ENCODE data around the gene CTSZ. TPM values are rescaled to one million over a fixed set of nuclear protein-coding genes. Genes with fewer than 3 reads are reported as not detected.

The CTSZ gene
- total and polyA plus RNA-seq, 3 donors from 2014 or later = 49.4 to 120 (median 77.4) TPM

DNA sequence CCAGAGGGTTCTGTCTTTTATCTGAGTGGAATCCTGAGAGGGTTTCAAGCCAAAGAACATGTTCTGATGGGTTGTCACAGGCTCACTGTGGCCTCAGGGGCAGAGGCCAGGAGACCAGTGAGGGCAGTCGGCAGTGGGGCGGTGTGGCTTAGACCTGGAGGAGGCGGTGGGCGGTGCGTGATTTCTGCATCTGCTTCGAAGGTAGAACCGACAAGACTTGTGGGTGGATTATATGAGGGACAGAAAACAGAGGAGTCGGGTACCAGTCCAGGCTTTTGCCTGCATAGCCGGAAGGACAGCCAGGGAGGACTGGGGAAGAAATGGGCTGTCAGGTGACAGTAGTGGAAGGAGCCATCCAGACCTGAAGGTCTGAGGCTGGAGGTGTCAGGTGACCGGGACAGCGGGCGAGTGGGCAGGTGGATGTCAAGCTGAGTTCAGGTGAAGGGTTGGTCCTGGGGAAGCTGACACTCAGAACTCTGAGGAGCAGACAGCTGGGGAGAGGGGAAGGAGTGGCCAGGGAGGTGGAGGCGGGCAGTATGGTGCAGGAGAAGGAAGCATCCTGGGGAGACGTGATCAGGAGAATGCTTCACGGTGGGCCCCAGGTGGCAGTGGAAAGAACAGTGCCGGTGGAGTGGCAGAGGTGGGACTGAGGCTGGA is 3.1 kb downstream of the CTSZ start:
- no peaks in the 10 kb centered on the region for H3K27me3 ChIP-seq
- H3K27ac ChIP-seq = no peak overlapping the region
- no peaks in the 10 kb centered on the region for H3K36me3 ChIP-seq (ENCODE audit: low read depth, missing control alignments)
- H3K4me3 ChIP-seq = no peak overlapping the region
- TF ChIP-seq CTCF (IDR thresholded peaks at IDR 0.05) (no peak), POLR2A (IDR thresholded peaks at IDR 0.05) (no peak)
- intact Hi-C loops (cut with DNase I; ENCODE audit: low total_unique reads) = no loop called here
- DNase-seq = no peak
- H3K4me1 ChIP-seq = peaks cover 9% of the 10 kb centered on the region
- 85 to 88% methylated on average over 16 of the region's 16 CpGs for WGBS, 2 donors
- H3K9me3 ChIP-seq = no peaks in the 10 kb centered on the region

DNA sequence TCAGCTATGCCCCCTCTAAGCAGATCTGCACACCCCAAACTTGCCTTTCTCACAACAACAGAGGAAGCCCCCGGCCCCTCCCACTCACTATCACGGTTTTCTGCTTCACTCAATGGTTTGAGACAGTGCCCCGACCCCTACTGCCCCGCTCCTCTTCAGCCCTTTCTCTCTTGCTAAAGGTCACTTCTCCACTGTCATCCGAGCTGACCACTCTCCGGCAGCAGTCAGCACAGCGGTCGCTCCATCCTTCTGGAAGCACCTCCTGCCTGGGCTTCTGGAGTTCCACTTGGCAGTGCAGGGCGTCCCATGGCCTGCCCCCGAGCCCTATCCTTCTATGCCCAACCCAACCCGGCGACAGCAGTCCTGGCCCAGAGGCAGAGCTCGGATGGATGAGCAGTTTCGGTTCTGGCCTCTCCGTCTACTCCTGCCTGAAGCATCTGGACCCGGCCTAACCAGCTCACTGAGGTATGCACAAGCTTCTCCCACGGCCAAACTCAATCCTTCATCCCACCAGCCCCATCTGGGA is 4.1 kb downstream of the CTSZ start:
- H3K4me1 ChIP-seq = peaks cover 9% of the 10 kb centered on the region
- intact Hi-C loops (cut with DNase I; ENCODE audit: low total_unique reads) = no loop called here
- TF ChIP-seq POLR2A (IDR thresholded peaks at IDR 0.05) (no peak), CTCF (IDR thresholded peaks at IDR 0.05) (no peak)
- no peaks in the 10 kb centered on the region for H3K27me3 ChIP-seq
- no peaks in the 10 kb centered on the region for H3K36me3 ChIP-seq (ENCODE audit: low read depth, missing control alignments)
- no peaks in the 10 kb centered on the region for H3K9me3 ChIP-seq
- 85 to 90% methylated on average over 17 of the region's 17 CpGs for WGBS, 2 donors
- H3K4me3 ChIP-seq = no peak overlapping the region
- H3K27ac ChIP-seq = no peak overlapping the region
- DNase-seq = no peak

DNA sequence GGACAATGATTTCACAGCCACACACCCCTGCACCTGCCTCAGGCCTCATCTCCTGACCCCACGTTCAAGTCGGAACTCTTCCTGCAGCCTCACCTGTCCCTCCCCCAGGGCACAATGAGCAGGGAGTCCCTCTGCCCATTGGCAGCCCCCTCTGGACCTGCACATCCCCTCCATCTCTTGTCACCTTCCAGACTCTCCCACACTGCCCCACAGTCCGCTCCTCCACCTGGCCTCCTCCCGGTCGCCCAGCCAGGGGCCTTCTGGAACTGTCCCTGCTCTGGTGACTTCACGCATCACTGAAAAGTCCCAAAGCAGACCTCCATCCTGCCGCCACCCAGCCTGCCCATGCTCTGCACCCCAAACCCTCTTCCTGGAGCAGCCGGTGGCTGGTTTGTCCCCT is 4.7 kb downstream of the CTSZ start:
- no peak for DNase-seq
- intact Hi-C loops (cut with DNase I; ENCODE audit: low total_unique reads) = no loop called here
- Histone ChIP-seq H3K36me3 (ENCODE audit: low read depth, missing control alignments) (no peaks in the 10 kb centered on the region), H3K9me3 (no peaks in the 10 kb centered on the region), H3K4me3 (no peak overlapping the region), H3K4me1 (peaks cover 9% of the 10 kb centered on the region), H3K27ac (no peak overlapping the region), H3K27me3 (no peaks in the 10 kb centered on the region)
- WGBS, 2 donors = 95% methylated on average over 7 of the region's 8 CpGs
- TF ChIP-seq CTCF (IDR thresholded peaks at IDR 0.05) (no peak), POLR2A (IDR thresholded peaks at IDR 0.05) (no peak)

- TF ChIP-seq CTCF (IDR thresholded peaks at IDR 0.05) = no peak
- TF ChIP-seq POLR2A (IDR thresholded peaks at IDR 0.05) = no peak
- no peaks in the 10 kb centered on the region for H3K9me3 ChIP-seq
- no peaks in the 10 kb centered on the region for H3K27me3 ChIP-seq
- H3K27ac ChIP-seq = no peak overlapping the region
- no peak for DNase-seq
- H3K4me3 ChIP-seq = no peak overlapping the region
- no peaks in the 10 kb centered on the region for H3K36me3 ChIP-seq (ENCODE audit: low read depth, missing control alignments)
- intact Hi-C loops (cut with DNase I; ENCODE audit: low total_unique reads) = no loop called here
- peaks cover 8% of the 10 kb centered on the region for H3K4me1 ChIP-seq
- 90 to 92% methylated on average over 14 to 27 of the region's 27 CpGs for WGBS, 2 donors
Measured at GRCh38 chr20:59001449-59002171, 5.4 kb downstream of the CTSZ start.
